NCI-H1092 (cell line): ENCODE measurements around the gene BDP1.
"Not testable (repeated sequence)": the region's sequence is repeated elsewhere in the genome, so short reads cannot be mapped to it uniquely, and the experiment has no call there.

ENCODE experiments used
- DNase-seq: peaks from one replicate; lab custom pipeline; 2025; lab: John Stamatoyannopoulos, UW

Gene BDP1

GRCh38 chr5:71460693-71461092 lies 5.2 kb downstream of the BDP1 start:
- DNase-seq = no peak

GRCh38 chr5:71461360-71461759 lies 5.9 kb downstream of the BDP1 start:
- no peak for DNase-seq

- no peak for DNase-seq
Measured at GRCh38 chr5:71471193-71471592, 15.7 kb downstream of the BDP1 start.

GRCh38 chr5:71475788-71476384 lies 20.4 kb downstream of the BDP1 start:
- no peak for DNase-seq

- DNase-seq = no peak
Measured at GRCh38 chr5:71481441-71481840, 26.0 kb downstream of the BDP1 start.

GRCh38 chr5:71482132-71482531 lies 26.7 kb downstream of the BDP1 start:
- no peak for DNase-seq

GRCh38 chr5:71483355-71483754 lies 27.9 kb downstream of the BDP1 start:
- DNase-seq = no peak

- no peak for DNase-seq
Measured at GRCh38 chr5:71492817-71493615, 37.6 kb downstream of the BDP1 start.

GRCh38 chr5:71494202-71494601 lies 38.8 kb downstream of the BDP1 start:
- not testable (repeated sequence) for DNase-seq

- not testable (repeated sequence) for DNase-seq
Measured at GRCh38 chr5:71498756-71499155, 43.3 kb downstream of the BDP1 start.

- DNase-seq = no peak
Measured at GRCh38 chr5:71503536-71503935, 48.1 kb downstream of the BDP1 start.

GRCh38 chr5:71522151-71522550 lies 66.7 kb downstream of the BDP1 start:
- no peak for DNase-seq

GRCh38 chr5:71525611-71526010 lies 70.2 kb downstream of the BDP1 start:
- DNase-seq = not testable (repeated sequence)

- DNase-seq = no peak
Measured at GRCh38 chr5:71528206-71528605, 72.8 kb downstream of the BDP1 start.

GRCh38 chr5:71529682-71530081 lies 74.2 kb downstream of the BDP1 start:
- DNase-seq = no peak

- no peak for DNase-seq
Measured at GRCh38 chr5:71533142-71533541, 77.7 kb downstream of the BDP1 start.

GRCh38 chr5:71533615-71534014 lies 78.2 kb downstream of the BDP1 start:
- DNase-seq = no peak

- DNase-seq = no peak
Measured at GRCh38 chr5:71537687-71538086, 82.2 kb downstream of the BDP1 start.

- DNase-seq = not testable (repeated sequence)
Measured at GRCh38 chr5:71550885-71551284, 95.4 kb downstream of the BDP1 start.

GRCh38 chr5:71551582-71551981 lies 96.1 kb downstream of the BDP1 start:
- DNase-seq = not testable (repeated sequence)

GRCh38 chr5:71552026-71552749 lies 96.7 kb downstream of the BDP1 start:
- not testable (repeated sequence) for DNase-seq

GRCh38 chr5:71563161-71563560 lies 107.7 kb downstream of the BDP1 start:
- no peak for DNase-seq

GRCh38 chr5:71564895-71565294 lies 109.4 kb downstream of the BDP1 start:
- no peak for DNase-seq
